H1 (cell line): ENCODE results near the gene VPS37D. TPM values are rescaled to one million over a fixed set of nuclear protein-coding genes. Genes with fewer than 3 reads are reported as not detected.

Source experiments
- CTCF ChIA-PET: fragments of 300-600 bp; sonication (Branson Sonifier 250); formaldehyde crosslinking; loops from one replicate; lab custom pipeline; 2021; ENCODE audit not compliant: partially characterized antibody; lab: Charles Lee
- POLR2A ChIA-PET: fragments of 300-600 bp; sonication (Branson Sonifier 250); formaldehyde crosslinking; loops from one replicate; lab custom pipeline; 2021; ENCODE audit warnings: inconsistent platforms; ENCODE audit not compliant: partially characterized antibody; lab: Charles Lee
- DNase-seq, 2 experiments: peaks; one replicate each; pipeline versions ENCODE4 v3.0.0 to v3.0.0-alpha.2; 2010 to 2022; ENCODE audit warnings: low spot score in 2 of 2, low read depth in 1 of 2, mixed read lengths in 1 of 2
- FAIRE-seq: peaks from 2 replicates; lab custom pipeline; 2011; peaks lifted over from hg19 to GRCh38; lab: Jason Lieb, UNC
- H2AFZ ChIP-seq: 2 replicates; pipeline ENCODE4 v1.8.1; 2012; ENCODE audit warnings: low read length, inconsistent platforms
- H2AK5ac ChIP-seq: 2 replicates; pipeline ENCODE4 v1.6.1; 2013; ENCODE audit warnings: low read depth, low read length
- H2BK120ac ChIP-seq: replicated peaks from 2 replicates; pipeline ENCODE3; 2013; ENCODE audit warnings: low read depth, low read length, inconsistent platforms
- H2BK12ac ChIP-seq: 2 replicates; pipeline ENCODE4 v1.6.1; 2013; ENCODE audit warnings: low read depth, low read length
- H2BK15ac ChIP-seq: 2 replicates; pipeline ENCODE4 v1.6.1; 2013; ENCODE audit warnings: low read length
- H2BK20ac ChIP-seq: 2 replicates; pipeline ENCODE4 v1.6.1; 2013; ENCODE audit warnings: low read length
- H2BK5ac ChIP-seq: 2 replicates; pipeline ENCODE4 v1.6.1; 2013; ENCODE audit warnings: low read depth, low read length
- H3K14ac ChIP-seq: 2 replicates; pipeline ENCODE4 v1.6.1; 2013; ENCODE audit warnings: inconsistent platforms; ENCODE audit not compliant: insufficient read length
- H3K18ac ChIP-seq: 2 replicates; pipeline ENCODE4 v1.6.1; 2013; ENCODE audit warnings: low read length; ENCODE audit errors: extremely low read depth
- H3K23ac ChIP-seq: 2 replicates; pipeline ENCODE4 v1.6.1; 2013; ENCODE audit warnings: inconsistent platforms; ENCODE audit not compliant: insufficient read length
- H3K23me2 ChIP-seq: 2 replicates; pipeline ENCODE4 v1.6.1; 2013; ENCODE audit warnings: low read depth, low read length
- H3K27ac ChIP-seq: 2 replicates; pipeline ENCODE4 v1.6.1; 2011; ENCODE audit warnings: low read depth, low read length, inconsistent platforms
- H3K27me3 ChIP-seq, 4 experiments: replicated peaks in 1 of 4; 1 replicate in 1 of 4; 2 replicates in 3 of 4; pipeline versions ENCODE4 v1.6.1 to v1.8.1; 2011 to 2013; ENCODE audit warnings: low read length in 3 of 4, mild to moderate bottlenecking in 3 of 4, inconsistent platforms in 2 of 4, mixed read lengths in 2 of 4, moderate library complexity in 1 of 4; ENCODE audit not compliant: control insufficient read depth in 3 of 4, insufficient read depth in 3 of 4; ENCODE audit errors: extremely low read depth in 1 of 4
- H3K36me3 ChIP-seq, 4 experiments: 2 replicates each; pipeline versions ENCODE4 v1.6.1 to v1.8.1; 2011 to 2013; ENCODE audit warnings: mild to moderate bottlenecking in 4 of 4, low read length in 3 of 4, moderate library complexity in 2 of 4, control low read depth in 1 of 4, inconsistent platforms in 1 of 4; ENCODE audit not compliant: insufficient read depth in 4 of 4, control insufficient read depth in 2 of 4
- H3K4ac ChIP-seq: replicated peaks from 2 replicates; pipeline ENCODE3; 2013; ENCODE audit warnings: low read length, low read depth, mixed read lengths, inconsistent platforms; ENCODE audit not compliant: insufficient read length
- H3K4me1 ChIP-seq, 4 experiments: replicated peaks in 1 of 4; 1 replicate in 1 of 4; 2 replicates in 3 of 4; pipeline versions ENCODE4 v1.6.1 to v1.8.1; 2011 to 2013; ENCODE audit warnings: low read length in 3 of 4, inconsistent platforms in 2 of 4, mixed read lengths in 1 of 4; ENCODE audit not compliant: insufficient read depth in 4 of 4, control insufficient read depth in 3 of 4
- H3K4me2 ChIP-seq, 2 experiments: 2 replicates each; pipeline versions ENCODE4 v1.6.1 to v1.8.1; 2011 to 2013; ENCODE audit warnings: low read depth in 2 of 2, low read length in 2 of 2, control low read depth in 1 of 2, inconsistent platforms in 1 of 2, mild to moderate bottlenecking in 1 of 2; ENCODE audit not compliant: insufficient read depth in 1 of 2
- H3K4me3 ChIP-seq, 4 experiments: fragments of 200-600, 300-600 bp in 1 of 4; sonication (generic), shearing (Covaris generic), sonication (Bioruptor Twin) in 1 of 4; 2 replicates each; pipeline versions ENCODE4 v1.5.1 to v1.8.1; 2011 to 2016; ENCODE audit warnings: low read length in 4 of 4, low read depth in 3 of 4, control low read depth in 2 of 4, inconsistent platforms in 2 of 4, mild to moderate bottlenecking in 2 of 4, mixed read lengths in 1 of 4, moderate library complexity in 1 of 4; ENCODE audit not compliant: insufficient read depth in 2 of 4; ENCODE audit errors: extremely low read depth in 1 of 4
- H3K56ac ChIP-seq: replicated peaks from 2 replicates; pipeline ENCODE3; 2013; ENCODE audit warnings: low read depth, mild to moderate bottlenecking, mixed read lengths, low read length, inconsistent platforms; ENCODE audit not compliant: insufficient read length
- H3K79me1 ChIP-seq: 2 replicates; pipeline ENCODE4 v1.6.1; 2013; ENCODE audit warnings: low read depth, low read length, control low read depth
- H3K79me2 ChIP-seq, 2 experiments: 2 replicates each; pipeline versions ENCODE4 v1.6.1 to v1.8.1; 2012 to 2013; ENCODE audit warnings: low read length in 2 of 2, mild to moderate bottlenecking in 2 of 2, inconsistent platforms in 1 of 2; ENCODE audit not compliant: insufficient read depth in 2 of 2, control insufficient read depth in 1 of 2
- H3K9ac ChIP-seq, 4 experiments: replicated peaks in 1 of 4; 1 replicate in 1 of 4; 2 replicates in 3 of 4; pipeline versions ENCODE4 v1.6.1 to v1.8.1; 2011 to 2013; ENCODE audit warnings: low read depth in 3 of 4, low read length in 3 of 4, control low read depth in 2 of 4, mild to moderate bottlenecking in 2 of 4, moderate library complexity in 2 of 4, inconsistent platforms in 1 of 4; ENCODE audit errors: extremely low read depth in 1 of 4
- H3K9me3 ChIP-seq, 2 experiments: 2 replicates each; pipeline versions ENCODE4 v1.6.1 to v1.8.1; 2012 to 2013; ENCODE audit warnings: mild to moderate bottlenecking in 2 of 2, moderate library complexity in 2 of 2, control low read depth in 1 of 2, inconsistent platforms in 1 of 2, low read depth in 1 of 2, low read length in 1 of 2, mixed read lengths in 1 of 2; ENCODE audit not compliant: insufficient read depth in 2 of 2
- H4K20me1 ChIP-seq, 2 experiments: replicated peaks in 1 of 2; 2 replicates each; pipeline versions ENCODE3 to v1.8.1; 2011 to 2013; ENCODE audit warnings: inconsistent platforms in 2 of 2, low read length in 2 of 2, mild to moderate bottlenecking in 1 of 2; ENCODE audit not compliant: insufficient read depth in 2 of 2, control insufficient read depth in 1 of 2
- H4K5ac ChIP-seq: 2 replicates; pipeline ENCODE4 v1.6.1; 2013; ENCODE audit warnings: low read length, low read depth, mixed read lengths, inconsistent platforms; ENCODE audit not compliant: insufficient read length
- H4K8ac ChIP-seq: 2 replicates; pipeline ENCODE4 v1.8.0; 2013; ENCODE audit warnings: mild to moderate bottlenecking, moderate library complexity, low read length, inconsistent platforms; ENCODE audit not compliant: insufficient read depth; ENCODE audit errors: extremely low read depth
- H4K91ac ChIP-seq: replicated peaks from 2 replicates; pipeline ENCODE3; 2013; ENCODE audit warnings: low read length, mixed read lengths, inconsistent platforms; ENCODE audit not compliant: insufficient read length
- CEBPB ChIP-seq: IDR thresholded peaks from 2 replicates; pipeline ENCODE4 v1.6.1; 2012; ENCODE audit warnings: low read depth, low read length
- CTCF ChIP-seq, 3 experiments: IDR thresholded peaks; 1 replicate in 2 of 3; 2 replicates in 1 of 3; pipeline versions ENCODE4 v1.5.1 to v1.6.1; 2011; ENCODE audit warnings: low read length in 3 of 3, mild to moderate bottlenecking in 3 of 3, inconsistent platforms in 2 of 3, low read depth in 1 of 3, moderate library complexity in 1 of 3; ENCODE audit not compliant: insufficient read depth in 1 of 3; ENCODE audit errors: control extremely low read depth in 1 of 3
- RAD21 ChIP-seq, 2 experiments: IDR thresholded peaks in 1 of 2; conservative IDR thresholded peaks in 1 of 2; 2 replicates each; pipeline ENCODE4 v1.6.1; 2011; ENCODE audit warnings: low read depth in 2 of 2, low read length in 2 of 2, improper control_type of control experiment in 1 of 2, inconsistent platforms in 1 of 2, mild to moderate bottlenecking in 1 of 2, moderate library complexity in 1 of 2
- RXRA ChIP-seq: IDR thresholded peaks from 2 replicates; pipeline ENCODE4 v1.6.1; 2011; ENCODE audit warnings: low read depth, mild to moderate bottlenecking, low read length, moderate library complexity; ENCODE audit not compliant: insufficient read depth
- TEAD4 ChIP-seq: IDR thresholded peaks from 2 replicates; pipeline ENCODE4 v1.6.1; 2012; ENCODE audit warnings: low read depth, low read length, inconsistent platforms, mixed read lengths
- WGBS, 2 experiments: shearing (Covaris generic) in 1 of 2; methylation state at CpG; one replicate each; pipeline versions ENCODE4 v1.1.6 to v1.1.7; 2013 to 2015; ENCODE audit warnings: low lambda C conversion rate in 2 of 2, mixed read lengths in 2 of 2, inconsistent platforms in 1 of 2, low coverage in 1 of 2, missing lambda C conversion rate in 1 of 2; ENCODE audit not compliant: insufficient replicate concordance in 2 of 2, insufficient coverage in 1 of 2, insufficient read length in 1 of 2; ENCODE audit errors: extremely low coverage in 1 of 2, missing lambda C conversion rate in 1 of 2; 5-methylcytosine and 5-hydroxymethylcytosine counted together
- polyA plus RNA-seq, 7 experiments: library from polyadenylated mRNA; depleted of rRNA in 3 of 7; stranded (reverse) in 5 of 7; unstranded in 2 of 7; fragments of >200 nt in 5 of 7; fragments of 200-250 nt in 2 of 7; gene quantifications; 1 replicate in 5 of 7; 2 replicates in 1 of 7; 4 replicates in 1 of 7; pipeline versions ENCODE4 v1.2.1 to v1.2.3, GENCODE V29; 2011 to 2013; ENCODE audit warnings: missing spikeins in 2 of 7, mixed read lengths in 2 of 7
- total RNA-seq: library from RNA; stranded (reverse); fragmentation: NEBNext Ultra II Directional; extraction: Animal tissue kit (Norgen Biotek cat#: 25700); gene quantifications from 2 replicates; pipeline ENCODE4 v1.2.1, GENCODE V29; 2021

VPS37D gene
- total and polyA plus RNA-seq, 2 of the 8 experiments (the other 6 are each of a cell fraction or from before 2014, with no cell fraction given) = 3.4 to 5.0 TPM

- Histone ChIP-seq H3K79me1 (no peaks in the 10 kb centered on the region), H3K4ac (no peak overlapping the region), H3K23ac (no peak overlapping the region), H2BK12ac (no peak overlapping the region; the same call in 1 of the 2 replicates), H2BK20ac (0 out of 2 replicates have a peak overlapping the region, but pooled peaks have one; percentile 1), H4K5ac (no peak overlapping the region), H3K4me3 (no peak overlapping the region), H3K23me2 (peaks cover 18% of the 10 kb centered on the region), H2BK120ac (no peak overlapping the region), H2BK5ac (no peak overlapping the region), H2BK15ac (0 out of 2 replicates have a peak overlapping the region, but pooled peaks have one; percentile 49), H3K18ac (no peak overlapping the region; the same call in 1 of the 2 replicates), H2AFZ (no peak overlapping the region), H3K9me3 (no peaks in the 10 kb centered on the region), H2AK5ac (no peak overlapping the region), H3K14ac (no peak overlapping the region), H3K79me2 (no peaks in the 10 kb centered on the region), H3K56ac (no peak overlapping the region), H3K36me3 (no peaks in the 10 kb centered on the region), H3K9ac (no peak overlapping the region), H3K4me2 (no peak overlapping the region), H3K27me3 (peaks cover 0 to 12% (median 10%) of the 10 kb centered on the region in 4 experiments; a peak in 5 of 7 replicates), H3K27ac (no peak overlapping the region; the same call in 1 of the 2 replicates), H4K8ac (no peak overlapping the region), H3K4me1 (peaks cover 0 to 7% (median 5%) of the 10 kb centered on the region in 4 experiments; a peak in 6 of 7 replicates), H4K20me1 (peaks cover 0 to 5% of the 10 kb centered on the region in 2 experiments), H4K91ac (no peak overlapping the region)
- 73% methylated on average over 3 of the region's 3 CpGs; no CpG with 5 or more reads in 1 of the 2 experiments for WGBS, 2 experiments
- FAIRE-seq (no peak), DNase-seq (no peak)
- POLR2A ChIA-PET = interaction anchor here (0.6 to 1.3 kb wide), 4 partner anchors 10 to 212 kb away, joined by 3 to 4 read pairs (median 4); no protein-coding TSS in a partner anchor
- peak; percentile 26 to 62 (median 51) for TF ChIP-seq CTCF (IDR thresholded peaks at IDR 0.05; ENCODE audit: control extremely low read depth in 1 of 3, insufficient read depth in 1 of 3, low read depth in 1 of 3, low read length in 3 of 3)
- TF ChIP-seq RAD21 (IDR thresholded peaks at IDR 0.05 in 1 of 2, conservative IDR thresholded peaks at IDR 0.05 in 1 of 2; ENCODE audit: low read depth in 2 of 2, low read length in 2 of 2) = peak in 1 of 2 experiments; percentile 27; a peak in 1 of 4 replicates
- TF ChIP-seq TEAD4 = peak; percentile 53; the same call in 1 of the 2 replicates
- TF ChIP-seq CEBPB = no peak
- TF ChIP-seq RXRA = no peak
- CTCF ChIA-PET = interaction anchor here (0.6 to 7.9 kb wide), 11 partner anchors 10 to 98 kb away, joined by 3 to 136 read pairs (median 3); partner anchors contain the start of gene VPS37D
These were observed 40.8 kb upstream of the VPS37D start for GRCh38 chr7:73626814-73627213.
